Esophagus squamous epithelium (tissue), 4 donors: ENCODE results near the gene HPGDS.

Experiments
- CTCF ChIP-seq, 6 experiments: fragments of 450-650 bp in 4 of 6; fragments of 200-600 bp in 2 of 6; sonication (generic) in 2 of 6; IDR thresholded peaks; one replicate each; pipeline ENCODE4 v1.5.1; 2016 to 2019; ENCODE audit warnings: antibody characterized with exemption in 6 of 6, mild to moderate bottlenecking in 4 of 6, moderate library complexity in 4 of 6
- POLR2A ChIP-seq, 4 donors: fragments of 450-650 bp; IDR thresholded peaks; one replicate each; pipeline ENCODE4 v1.6.1; 2017; ENCODE audit warnings: antibody characterized with exemption in 4 of 4, mild to moderate bottlenecking in 4 of 4, moderate library complexity in 3 of 4

GRCh38 chr4:94348666-94349065 is 6.0 kb upstream of the HPGDS start:
- TF ChIP-seq CTCF (IDR thresholded peaks at IDR 0.05) (no peak), POLR2A (IDR thresholded peaks at IDR 0.05) (no peak)
